ENCODE measurements around the gene TBX15.

TBX15 gene

DNA sequence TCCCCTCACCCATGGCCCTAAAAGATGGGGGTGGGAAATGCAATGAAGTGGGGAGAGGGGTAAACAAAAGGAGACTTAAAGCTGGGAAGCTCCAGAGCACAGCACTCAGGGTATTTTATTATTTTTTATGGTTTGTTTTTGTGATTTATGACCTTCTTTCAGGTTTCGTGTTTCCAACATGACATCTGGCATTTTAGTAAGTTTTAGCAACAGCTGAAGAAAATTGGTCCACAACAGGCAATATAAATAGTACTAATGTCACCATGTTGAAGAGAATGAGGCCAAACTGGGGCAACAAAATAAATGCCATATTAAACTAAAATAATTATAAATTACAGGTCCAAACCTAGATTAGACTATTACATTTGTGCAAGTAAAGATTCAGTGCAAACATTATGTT, 56.3 kb downstream of the TBX15 start:
- DNase-seq, result no peak
- Histone ChIP-seq H2BK5ac (ENCODE audit: low read depth, low read length, poor library complexity, severe bottlenecking) (no peak overlapping the region), H4K91ac (ENCODE audit: low read length) (no peak overlapping the region), H3K36me3 (ENCODE audit: control insufficient read depth in 1 of 2, insufficient read depth in 2 of 2, low read depth in 1 of 2, low read length in 2 of 2) (peaks cover 0 to 7% of the 10 kb centered on the region in 2 experiments), H3K4me3 (ENCODE audit: insufficient read depth in 1 of 2, low read depth in 1 of 2, low read length in 2 of 2) (no peak overlapping the region), H3K4ac (ENCODE audit: low read depth in 1 of 2, low read length in 2 of 2) (no peak overlapping the region), H3K14ac (ENCODE audit: low read length in 2 of 2) (no peak overlapping the region), H3K27me3 (ENCODE audit: control insufficient read depth in 1 of 2, insufficient read depth in 1 of 2, low read length in 2 of 2) (no peaks in the 10 kb centered on the region), H3K18ac (ENCODE audit: low read depth in 1 of 2, low read length in 2 of 2) (no peak overlapping the region), H2BK15ac (ENCODE audit: low read depth, poor library complexity, severe bottlenecking) (no peak overlapping the region), H3K23ac (ENCODE audit: low read length in 2 of 2) (no peak overlapping the region), H2BK12ac (ENCODE audit: low read length in 2 of 2) (no peak overlapping the region), H3K79me1 (replicated peaks; ENCODE audit: low read length, poor library complexity, severe bottlenecking) (peaks cover 9% of the 10 kb centered on the region), H3K4me1 (ENCODE audit: control insufficient read depth, insufficient read depth, low read depth, low read length) (peaks cover 3% of the 10 kb centered on the region), H4K8ac (ENCODE audit: low read length) (no peak overlapping the region), H3K27ac (ENCODE audit: low read length, poor library complexity, severe bottlenecking) (no peak overlapping the region), H3K4me2 (ENCODE audit: low read length, poor library complexity, severe bottlenecking) (no peak overlapping the region), H2AK5ac (ENCODE audit: low read length, severe bottlenecking) (no peak overlapping the region), H3K9me3 (ENCODE audit: control insufficient read depth, low read length) (no peaks in the 10 kb centered on the region), H2BK120ac (ENCODE audit: low read depth, low read length) (no peak overlapping the region), H3K9ac (ENCODE audit: low read length) (no peak overlapping the region), H2AFZ (ENCODE audit: low read depth, low read length) (no peak overlapping the region)
- WGBS, result 20% methylated on average over 1 of the region's 1 CpG

DNA sequence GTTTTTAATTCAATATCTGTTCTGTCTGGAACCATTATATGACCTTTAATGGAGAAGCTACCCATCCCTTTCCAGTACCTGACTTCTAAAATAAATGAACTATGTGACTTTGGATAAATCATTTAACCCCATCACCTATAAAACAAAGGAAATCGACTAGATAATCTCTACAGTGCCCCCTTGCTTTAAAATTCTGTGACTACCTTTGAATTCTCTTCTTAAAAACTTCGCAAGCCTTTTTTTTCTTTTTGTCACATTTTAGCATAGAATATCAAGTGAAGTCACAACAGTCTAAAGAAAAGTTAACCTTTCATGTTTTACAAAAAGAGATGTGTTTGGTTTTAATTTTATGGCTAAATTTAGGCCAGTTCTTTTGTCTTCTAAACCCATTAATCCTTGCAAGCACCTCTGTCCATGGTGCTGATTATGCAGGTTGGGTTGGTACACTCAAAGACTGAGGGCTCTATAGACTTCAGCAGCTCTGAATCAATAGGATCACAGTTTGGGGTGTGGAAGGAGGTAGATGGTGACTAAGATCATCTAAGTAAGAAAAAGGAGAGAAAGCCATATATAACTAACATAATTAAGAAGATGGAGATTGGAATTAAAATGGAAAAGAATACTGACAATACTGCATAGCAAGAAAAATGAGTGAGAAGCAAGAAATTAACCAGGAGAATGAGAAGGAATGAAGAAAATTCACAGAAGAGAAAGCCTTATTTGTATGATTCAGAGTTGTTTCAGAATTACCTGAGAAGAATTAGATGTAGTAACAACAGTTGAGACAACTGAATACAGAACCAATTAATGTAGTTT, 59.2 kb downstream of the TBX15 start:
- H2AFZ ChIP-seq (ENCODE audit: low read depth, low read length), result no peak overlapping the region
- no peak overlapping the region for H3K4me2 ChIP-seq (ENCODE audit: low read length, poor library complexity, severe bottlenecking)
- H3K27me3 ChIP-seq (ENCODE audit: control insufficient read depth in 1 of 2, insufficient read depth in 1 of 2, low read length in 2 of 2), result no peaks in the 10 kb centered on the region
- H3K36me3 ChIP-seq (ENCODE audit: control insufficient read depth in 1 of 2, insufficient read depth in 2 of 2, low read depth in 1 of 2, low read length in 2 of 2), result peaks cover 0 to 25% of the 10 kb centered on the region in 2 experiments
- no peak overlapping the region for H3K9ac ChIP-seq (ENCODE audit: low read length)
- no peak overlapping the region for H2BK12ac ChIP-seq (ENCODE audit: low read length in 2 of 2)
- no peak overlapping the region for H4K91ac ChIP-seq (ENCODE audit: low read length)
- DNase-seq, result peak; percentile 11
- H3K4ac ChIP-seq (ENCODE audit: low read depth in 1 of 2, low read length in 2 of 2), result no peak overlapping the region
- H2AK5ac ChIP-seq (ENCODE audit: low read length, severe bottlenecking), result no peak overlapping the region
- no peak overlapping the region for H2BK5ac ChIP-seq (ENCODE audit: low read depth, low read length, poor library complexity, severe bottlenecking)
- no peaks in the 10 kb centered on the region for H3K9me3 ChIP-seq (ENCODE audit: control insufficient read depth, low read length)
- H3K18ac ChIP-seq (ENCODE audit: low read depth in 1 of 2, low read length in 2 of 2), result no peak overlapping the region
- no peak overlapping the region for H4K8ac ChIP-seq (ENCODE audit: low read length)
- peaks cover 8% of the 10 kb centered on the region for H3K4me1 ChIP-seq (ENCODE audit: control insufficient read depth, insufficient read depth, low read depth, low read length)
- 13% methylated on average over 1 of the region's 2 CpGs for WGBS
- H3K4me3 ChIP-seq (ENCODE audit: insufficient read depth in 1 of 2, low read depth in 1 of 2, low read length in 2 of 2), result no peak overlapping the region
- H3K27ac ChIP-seq (ENCODE audit: low read length, poor library complexity, severe bottlenecking), result no peak overlapping the region
- H3K14ac ChIP-seq (ENCODE audit: low read length in 2 of 2), result no peak overlapping the region
- H3K79me1 ChIP-seq (replicated peaks; ENCODE audit: low read length, poor library complexity, severe bottlenecking), result peaks cover 14% of the 10 kb centered on the region
- H2BK15ac ChIP-seq (ENCODE audit: low read depth, poor library complexity, severe bottlenecking), result no peak overlapping the region
- no peak overlapping the region for H2BK120ac ChIP-seq (ENCODE audit: low read depth, low read length)
- no peak overlapping the region for H3K23ac ChIP-seq (ENCODE audit: low read length in 2 of 2)

DNA sequence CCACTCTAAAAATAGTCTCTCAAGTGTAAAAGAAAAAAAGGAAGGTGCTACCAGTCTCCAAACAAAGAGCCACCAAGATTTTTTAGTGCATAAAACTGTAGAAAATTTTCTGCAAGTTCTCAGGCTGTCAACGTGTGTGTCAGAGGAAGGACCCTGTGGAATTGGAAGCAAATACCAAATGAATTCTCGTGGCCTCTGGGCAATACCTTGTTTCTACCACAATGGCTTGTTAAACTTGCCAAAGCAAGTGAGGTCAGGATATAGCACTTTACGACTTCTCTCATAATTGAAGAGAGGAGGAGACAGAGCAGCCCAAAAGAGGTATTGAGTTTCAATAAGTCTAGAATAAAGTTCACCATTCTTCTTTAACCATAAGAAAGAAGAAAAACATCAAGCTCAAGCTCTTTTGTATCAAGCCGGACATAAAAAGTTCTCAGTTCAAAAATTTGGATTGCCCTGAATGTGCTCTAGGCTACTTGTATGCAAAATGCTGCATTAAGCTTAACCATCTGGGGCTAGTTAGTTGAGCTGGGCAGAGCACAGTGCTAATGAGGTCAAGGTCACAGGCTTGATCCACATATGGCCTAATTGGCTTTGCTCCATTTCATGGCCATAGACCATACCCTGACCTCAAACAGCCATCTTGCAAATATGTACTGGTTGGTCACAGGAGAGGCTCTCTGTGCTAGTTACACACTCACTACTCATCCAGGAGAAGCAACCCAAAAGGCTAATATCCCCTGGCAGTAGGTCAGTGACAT, 60.5 kb downstream of the TBX15 start:
- H2AK5ac ChIP-seq (ENCODE audit: low read length, severe bottlenecking), result no peak overlapping the region
- H3K27ac ChIP-seq (ENCODE audit: low read length, poor library complexity, severe bottlenecking), result no peak overlapping the region
- peaks cover 8% of the 10 kb centered on the region for H3K4me1 ChIP-seq (ENCODE audit: control insufficient read depth, insufficient read depth, low read depth, low read length)
- no peak overlapping the region for H3K14ac ChIP-seq (ENCODE audit: low read length in 2 of 2)
- H3K4me3 ChIP-seq (ENCODE audit: insufficient read depth in 1 of 2, low read depth in 1 of 2, low read length in 2 of 2), result no peak overlapping the region
- WGBS, result 37% methylated on average over 3 of the region's 4 CpGs
- no peak overlapping the region for H3K4me2 ChIP-seq (ENCODE audit: low read length, poor library complexity, severe bottlenecking)
- H3K18ac ChIP-seq (ENCODE audit: low read depth in 1 of 2, low read length in 2 of 2), result no peak overlapping the region
- H3K9ac ChIP-seq (ENCODE audit: low read length), result no peak overlapping the region
- H3K9me3 ChIP-seq (ENCODE audit: control insufficient read depth, low read length), result no peaks in the 10 kb centered on the region
- DNase-seq, result no peak
- no peak overlapping the region for H4K8ac ChIP-seq (ENCODE audit: low read length)
- no peak overlapping the region for H2BK15ac ChIP-seq (ENCODE audit: low read depth, poor library complexity, severe bottlenecking)
- no peak overlapping the region for H2BK5ac ChIP-seq (ENCODE audit: low read depth, low read length, poor library complexity, severe bottlenecking)
- no peak overlapping the region for H4K91ac ChIP-seq (ENCODE audit: low read length)
- peaks cover 15% of the 10 kb centered on the region for H3K79me1 ChIP-seq (replicated peaks; ENCODE audit: low read length, poor library complexity, severe bottlenecking)
- H3K27me3 ChIP-seq (ENCODE audit: control insufficient read depth in 1 of 2, insufficient read depth in 1 of 2, low read length in 2 of 2), result no peaks in the 10 kb centered on the region
- no peak overlapping the region for H2BK12ac ChIP-seq (ENCODE audit: low read length in 2 of 2)
- H3K4ac ChIP-seq (ENCODE audit: low read depth in 1 of 2, low read length in 2 of 2), result no peak overlapping the region
- H3K36me3 ChIP-seq (ENCODE audit: control insufficient read depth in 1 of 2, insufficient read depth in 2 of 2, low read depth in 1 of 2, low read length in 2 of 2), result peaks cover 0 to 38% of the 10 kb centered on the region in 2 experiments
- no peak overlapping the region for H3K23ac ChIP-seq (ENCODE audit: low read length in 2 of 2)
- no peak overlapping the region for H2BK120ac ChIP-seq (ENCODE audit: low read depth, low read length)
- H2AFZ ChIP-seq (ENCODE audit: low read depth, low read length), result no peak overlapping the region

DNA sequence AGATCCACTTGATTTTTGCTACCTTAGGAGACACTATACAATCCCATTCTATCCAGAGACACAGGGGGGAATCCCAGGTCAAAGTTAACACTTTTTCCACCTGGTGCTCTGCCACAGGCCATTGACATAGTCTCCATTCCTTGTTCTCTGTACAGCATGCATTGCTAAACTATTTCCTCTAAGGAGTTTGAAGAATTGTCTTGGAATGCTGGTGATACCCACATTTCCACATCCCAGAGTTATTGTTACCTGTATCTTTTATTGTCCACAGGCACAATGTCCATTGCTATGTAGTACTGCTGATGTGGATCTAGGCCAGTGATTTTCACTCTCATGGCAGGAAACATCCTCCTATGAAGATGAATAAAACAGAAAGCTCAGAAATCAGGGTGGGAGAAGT, 61.9 kb downstream of the TBX15 start:
- H3K36me3 ChIP-seq (ENCODE audit: control insufficient read depth in 1 of 2, insufficient read depth in 2 of 2, low read depth in 1 of 2, low read length in 2 of 2), result peaks cover 0 to 48% of the 10 kb centered on the region in 2 experiments
- H3K14ac ChIP-seq (ENCODE audit: low read length in 2 of 2), result no peak overlapping the region
- no peak overlapping the region for H3K23ac ChIP-seq (ENCODE audit: low read length in 2 of 2)
- no peak for DNase-seq
- no peaks in the 10 kb centered on the region for H3K9me3 ChIP-seq (ENCODE audit: control insufficient read depth, low read length)
- peaks cover 12% of the 10 kb centered on the region for H3K79me1 ChIP-seq (replicated peaks; ENCODE audit: low read length, poor library complexity, severe bottlenecking)
- H2BK5ac ChIP-seq (ENCODE audit: low read depth, low read length, poor library complexity, severe bottlenecking), result no peak overlapping the region
- H3K27me3 ChIP-seq (ENCODE audit: control insufficient read depth in 1 of 2, insufficient read depth in 1 of 2, low read length in 2 of 2), result no peaks in the 10 kb centered on the region
- H3K4me2 ChIP-seq (ENCODE audit: low read length, poor library complexity, severe bottlenecking), result no peak overlapping the region
- H2BK15ac ChIP-seq (ENCODE audit: low read depth, poor library complexity, severe bottlenecking), result no peak overlapping the region
- H4K8ac ChIP-seq (ENCODE audit: low read length), result no peak overlapping the region
- no peak overlapping the region for H3K18ac ChIP-seq (ENCODE audit: low read depth in 1 of 2, low read length in 2 of 2)
- no peak overlapping the region for H2AK5ac ChIP-seq (ENCODE audit: low read length, severe bottlenecking)
- H3K4me1 ChIP-seq (ENCODE audit: control insufficient read depth, insufficient read depth, low read depth, low read length), result peaks cover 5% of the 10 kb centered on the region
- no peak overlapping the region for H2AFZ ChIP-seq (ENCODE audit: low read depth, low read length)
- H3K4ac ChIP-seq (ENCODE audit: low read depth in 1 of 2, low read length in 2 of 2), result no peak overlapping the region
- H2BK120ac ChIP-seq (ENCODE audit: low read depth, low read length), result no peak overlapping the region
- no peak overlapping the region for H3K9ac ChIP-seq (ENCODE audit: low read length)
- no peak overlapping the region for H3K4me3 ChIP-seq (ENCODE audit: insufficient read depth in 1 of 2, low read depth in 1 of 2, low read length in 2 of 2)
- no peak overlapping the region for H4K91ac ChIP-seq (ENCODE audit: low read length)
- no peak overlapping the region for H2BK12ac ChIP-seq (ENCODE audit: low read length in 2 of 2)
- no peak overlapping the region for H3K27ac ChIP-seq (ENCODE audit: low read length, poor library complexity, severe bottlenecking)
